H9 (cell line): ENCODE data around the gene LIMA1. TPM values are rescaled to one million over a fixed set of nuclear protein-coding genes. Genes with fewer than 3 reads are reported as not detected.
"Not testable (repeated sequence)": the region's sequence is repeated elsewhere in the genome, so short reads cannot be mapped to it uniquely, and the experiment has no call there.

ENCODE experiments used
- DNase-seq: peaks from one replicate; pipeline ENCODE4 v3.0.0-alpha.2; 2017
- H2AFZ ChIP-seq: one replicate; pipeline ENCODE4 v1.6.1; 2013; ENCODE audit warnings: mild to moderate bottlenecking, low read length, control low read depth, moderate library complexity
- H2AK5ac ChIP-seq: 2 replicates; pipeline ENCODE4 v1.6.1; 2013; ENCODE audit warnings: low read length, control low read depth, mixed read lengths; ENCODE audit not compliant: insufficient read length
- H2BK120ac ChIP-seq: one replicate; pipeline ENCODE4 v1.6.1; 2013; ENCODE audit warnings: low read depth, mild to moderate bottlenecking, low read length, control low read depth, inconsistent platforms; ENCODE audit not compliant: poor library complexity, severe bottlenecking
- H2BK12ac ChIP-seq: 2 replicates; pipeline ENCODE4 v1.6.1; 2013; ENCODE audit warnings: low read length, control low read depth, mixed read lengths, low read depth; ENCODE audit not compliant: insufficient read length
- H2BK15ac ChIP-seq: 2 replicates; pipeline ENCODE4 v1.6.1; 2013; ENCODE audit warnings: low read depth, low read length, control low read depth
- H2BK20ac ChIP-seq: one replicate; pipeline ENCODE4 v1.6.1; 2013; ENCODE audit warnings: low read depth, mild to moderate bottlenecking, low read length, control low read depth, inconsistent platforms; ENCODE audit not compliant: poor library complexity, severe bottlenecking
- H2BK5ac ChIP-seq: 2 replicates; pipeline ENCODE4 v1.6.1; 2013; ENCODE audit warnings: low read length, control low read depth, mixed read lengths; ENCODE audit not compliant: insufficient read length
- H3K14ac ChIP-seq: 2 replicates; pipeline ENCODE4 v1.6.1; 2013; ENCODE audit warnings: low read length, control low read depth; ENCODE audit not compliant: insufficient read depth
- H3K18ac ChIP-seq: 2 replicates; pipeline ENCODE4 v1.6.1; 2013; ENCODE audit warnings: low read depth, mild to moderate bottlenecking, mixed read lengths, low read length, control low read depth; ENCODE audit not compliant: insufficient read length
- H3K23ac ChIP-seq: 2 replicates; pipeline ENCODE4 v1.6.1; 2013; ENCODE audit warnings: low read length, control low read depth, mixed read lengths, low read depth; ENCODE audit not compliant: insufficient read length
- H3K23me2 ChIP-seq: 2 replicates; pipeline ENCODE4 v1.6.1; 2013; ENCODE audit warnings: low read depth, mild to moderate bottlenecking, mixed read lengths, low read length, control low read depth; ENCODE audit not compliant: insufficient read length, poor library complexity, severe bottlenecking
- H3K27ac ChIP-seq: 2 replicates; pipeline ENCODE4 v1.5.1; 2013; ENCODE audit warnings: low read length, control low read depth, mixed read lengths, low read depth; ENCODE audit not compliant: insufficient read length
- H3K27me3 ChIP-seq: 2 replicates; pipeline ENCODE4 v1.6.1; 2013; ENCODE audit warnings: low read length, control low read depth, inconsistent platforms; ENCODE audit not compliant: insufficient read depth
- H3K4ac ChIP-seq: 2 replicates; pipeline ENCODE4 v1.6.1; 2013; ENCODE audit warnings: low read depth, mild to moderate bottlenecking, control low read depth, inconsistent platforms, low read length, moderate library complexity
- H3K4me1 ChIP-seq: 2 replicates; pipeline ENCODE4 v1.6.1; 2013; ENCODE audit warnings: low read length, control low read depth, inconsistent platforms; ENCODE audit not compliant: insufficient read depth
- H3K4me2 ChIP-seq: 2 replicates; pipeline ENCODE4 v1.6.1; 2013; ENCODE audit warnings: low read length, control low read depth, mixed read lengths; ENCODE audit not compliant: insufficient read length, insufficient read depth
- H3K56ac ChIP-seq: 2 replicates; pipeline ENCODE4 v1.6.1; 2013; ENCODE audit warnings: low read depth, mild to moderate bottlenecking, mixed read lengths, low read length, control low read depth; ENCODE audit not compliant: insufficient read length
- H3K79me1 ChIP-seq: 2 replicates; pipeline ENCODE4 v1.6.1; 2013; ENCODE audit warnings: low read depth, mild to moderate bottlenecking, moderate library complexity, low read length, control low read depth, inconsistent platforms; ENCODE audit not compliant: insufficient read depth, poor library complexity, severe bottlenecking
- H3K79me2 ChIP-seq: 2 replicates; pipeline ENCODE4 v1.6.1; 2013; ENCODE audit warnings: low read length, control low read depth, inconsistent platforms; ENCODE audit not compliant: insufficient read depth
- H3K9ac ChIP-seq: 2 replicates; pipeline ENCODE4 v1.6.1; 2013; ENCODE audit warnings: low read length, control low read depth, mixed read lengths; ENCODE audit not compliant: insufficient read length; ENCODE audit errors: extremely low read depth
- H3K9me3 ChIP-seq: one replicate; pipeline ENCODE4 v1.6.1; 2013; ENCODE audit warnings: low read depth, low read length, inconsistent platforms; ENCODE audit not compliant: control insufficient read depth
- H3T11ph ChIP-seq: one replicate; pipeline ENCODE4 v1.6.1; 2013; ENCODE audit warnings: mild to moderate bottlenecking, low read length, control low read depth, inconsistent platforms
- H4K20me1 ChIP-seq: one replicate; pipeline ENCODE4 v1.6.1; 2013; ENCODE audit not compliant: control insufficient read depth, insufficient read length, insufficient read depth
- H4K5ac ChIP-seq: 2 replicates; pipeline ENCODE4 v1.6.1; 2013; ENCODE audit warnings: low read depth, mild to moderate bottlenecking, mixed read lengths, low read length, control low read depth; ENCODE audit not compliant: insufficient read length
- H4K8ac ChIP-seq: replicated peaks from 2 replicates; pipeline ENCODE4 v1.6.1; 2013; ENCODE audit warnings: low read length, control low read depth, mixed read lengths, low read depth; ENCODE audit not compliant: insufficient read length
- H4K91ac ChIP-seq: 2 replicates; pipeline ENCODE4 v1.6.1; 2013; ENCODE audit warnings: low read depth, mild to moderate bottlenecking, moderate library complexity, mixed read lengths, low read length, control low read depth; ENCODE audit not compliant: insufficient read length
- H3K27ac Mint-ChIP-seq, 3 experiments: 2 replicates in 2 of 3; 3 replicates in 1 of 3; pipeline ENCODE4 v1.8.0; 2020 to 2021; ENCODE audit warnings: mixed read lengths in 3 of 3, mild to moderate bottlenecking in 1 of 3, moderate library complexity in 1 of 3
- H3K27me3 Mint-ChIP-seq: 2 replicates; pipeline ENCODE4 v1.8.0; 2021; ENCODE audit warnings: low read depth, mild to moderate bottlenecking, moderate library complexity, mixed read lengths
- H3K36me3 Mint-ChIP-seq, 3 experiments: 2 replicates in 2 of 3; 3 replicates in 1 of 3; pipeline ENCODE4 v1.8.0; 2020 to 2021; ENCODE audit warnings: low read depth in 3 of 3, mixed read lengths in 3 of 3; ENCODE audit not compliant: insufficient read depth in 1 of 3
- H3K4me1 Mint-ChIP-seq, 2 experiments: 2 replicates each; pipeline ENCODE4 v1.8.0; 2020; ENCODE audit warnings: mixed read lengths in 2 of 2
- H3K4me3 Mint-ChIP-seq, 2 experiments: 2 replicates in 1 of 2; 3 replicates in 1 of 2; pipeline ENCODE4 v1.8.0; 2020 to 2021; ENCODE audit warnings: mild to moderate bottlenecking in 2 of 2, mixed read lengths in 2 of 2, moderate library complexity in 1 of 2
- H3K9me3 Mint-ChIP-seq, 2 experiments: 2 replicates in 1 of 2; 3 replicates in 1 of 2; pipeline ENCODE4 v1.8.0; 2020; ENCODE audit warnings: mild to moderate bottlenecking in 2 of 2, mixed read lengths in 2 of 2, moderate library complexity in 1 of 2
- WGBS: extraction: QIAGEN DNeasy Blood & Tissue Kit; methylation state at CpG from one replicate; pipeline ENCODE4 v1.1.7; 2013; ENCODE audit warnings: missing lambda C conversion rate, low lambda C conversion rate, mixed read lengths; ENCODE audit not compliant: insufficient read length; ENCODE audit errors: extremely low coverage; 5-methylcytosine and 5-hydroxymethylcytosine counted together
- total RNA-seq: library from RNA; stranded (reverse); gene quantifications from 2 replicates; pipeline ENCODE4 v1.2.1, GENCODE V29; 2021

Gene LIMA1
- total RNA-seq, 1 experiment from 2014 or later, result 40.8 TPM

- H3K4ac ChIP-seq, H2AFZ ChIP-seq, H3K4me3 Mint-ChIP-seq, H4K5ac ChIP-seq, H2AK5ac ChIP-seq, H3K4me2 ChIP-seq, H3K27ac ChIP-seq, H4K20me1 ChIP-seq, H4K91ac ChIP-seq, H3K56ac ChIP-seq, H3K14ac ChIP-seq, H2BK5ac ChIP-seq, H4K8ac ChIP-seq, H2BK20ac ChIP-seq, H3K4me1 ChIP-seq, H2BK12ac ChIP-seq, H3T11ph ChIP-seq, H3K9ac ChIP-seq, H3K27me3 ChIP-seq, H3K36me3 Mint-ChIP-seq, H2BK120ac ChIP-seq, H3K9me3 Mint-ChIP-seq, H3K4me1 Mint-ChIP-seq, H3K18ac ChIP-seq, H3K23me2 ChIP-seq, H3K79me2 ChIP-seq, H3K79me1 ChIP-seq, H3K27ac Mint-ChIP-seq, DNase-seq, H3K27me3 Mint-ChIP-seq, H3K9me3 ChIP-seq, H3K23ac ChIP-seq, H2BK15ac ChIP-seq: not testable (repeated sequence)
- WGBS, result no CpG with 5 or more reads among the region's 7 CpGs
These were observed 40.8 kb upstream of the LIMA1 start for GRCh38 chr12:50324077-50324476.
